GM23338 (cell line): ENCODE data around the gene HTD2. TPM values are rescaled to one million over a fixed set of nuclear protein-coding genes. Genes with fewer than 3 reads are reported as not detected.

Source experiments
- ATAC-seq: fragments of 200-7000 bp; cut with Tn5 transposase; 3 replicates; pipeline ENCODE4 v1.9.1; 2020
- DNase-seq: peaks from one replicate; pipeline ENCODE4 v3.0.0-alpha.2; 2015; ENCODE audit warnings: low spot score
- H2AFZ ChIP-seq: fragments of 200-600 bp; sonication (generic); 2 replicates; pipeline ENCODE4 v1.8.0; 2016; ENCODE audit warnings: antibody characterized with exemption, mild to moderate bottlenecking, moderate library complexity
- H3F3A ChIP-seq: fragments of 200-600 bp; sonication (generic); replicated peaks from 2 replicates; pipeline ENCODE4 v1.8.0; 2017; ENCODE audit warnings: antibody characterized with exemption, mixed run types, low read depth
- H3K27ac ChIP-seq: fragments of 200-600 bp; sonication (generic); 2 replicates; pipeline ENCODE4 v1.6.1; 2016; ENCODE audit warnings: low read depth
- H3K27me3 ChIP-seq: fragments of 200-600 bp; sonication (generic); 2 replicates; pipeline ENCODE4 v1.8.0; 2016; ENCODE audit warnings: mild to moderate bottlenecking, mixed run types, moderate library complexity; ENCODE audit not compliant: insufficient read depth
- H3K36me3 ChIP-seq: fragments of 200-600 bp; sonication (generic); 2 replicates; pipeline ENCODE4 v1.8.0; 2016; ENCODE audit warnings: mild to moderate bottlenecking; ENCODE audit not compliant: insufficient read depth
- H3K4me1 ChIP-seq: fragments of 200-600 bp; sonication (generic); 2 replicates; pipeline ENCODE4 v1.8.0; 2016; ENCODE audit warnings: mild to moderate bottlenecking, moderate library complexity; ENCODE audit not compliant: insufficient read depth
- H3K4me2 ChIP-seq: fragments of 200-600 bp; sonication (generic); 2 replicates; pipeline ENCODE4 v1.7.1; 2017; ENCODE audit warnings: mixed run types
- H3K4me3 ChIP-seq: fragments of 200-600 bp; sonication (generic); 2 replicates; pipeline ENCODE4 v1.6.1; 2016; ENCODE audit warnings: mixed run types
- H3K79me2 ChIP-seq: fragments of 200-600 bp; sonication (generic); replicated peaks from 2 replicates; pipeline ENCODE4 v1.8.0; 2017; ENCODE audit warnings: mild to moderate bottlenecking; ENCODE audit not compliant: insufficient read depth
- H3K9me2 ChIP-seq: fragments of 200-600 bp; sonication (generic); 2 replicates; pipeline ENCODE4 v1.8.0; 2017; ENCODE audit not compliant: insufficient read depth
- H4K20me1 ChIP-seq: fragments of 200-600 bp; sonication (generic); replicated peaks from 2 replicates; pipeline ENCODE4 v1.8.0; 2017; ENCODE audit warnings: mild to moderate bottlenecking; ENCODE audit not compliant: insufficient read depth
- H3K27ac Mint-ChIP-seq: 2 replicates; pipeline ENCODE4 v1.8.0; 2020; ENCODE audit warnings: inconsistent platforms, mild to moderate bottlenecking, moderate library complexity, mixed read lengths
- H3K27me3 Mint-ChIP-seq: 3 replicates; pipeline ENCODE4 v1.8.0; 2022; ENCODE audit warnings: low read depth, mild to moderate bottlenecking, moderate library complexity, mixed read lengths, inconsistent platforms; ENCODE audit not compliant: insufficient read depth, poor library complexity
- H3K36me3 Mint-ChIP-seq: 3 replicates; pipeline ENCODE4 v1.8.0; 2021; ENCODE audit warnings: low read depth, mild to moderate bottlenecking, inconsistent platforms, moderate library complexity, mixed read lengths
- H3K4me1 Mint-ChIP-seq: 3 replicates; pipeline ENCODE4 v1.8.0; 2020; ENCODE audit warnings: mild to moderate bottlenecking, inconsistent platforms, mixed read lengths
- H3K4me3 Mint-ChIP-seq: 3 replicates; pipeline ENCODE4 v1.8.0; 2021; ENCODE audit warnings: moderate library complexity, mild to moderate bottlenecking, inconsistent platforms, mixed read lengths
- H3K9me3 Mint-ChIP-seq: 3 replicates; pipeline ENCODE4 v1.8.0; 2020; ENCODE audit warnings: moderate library complexity, mild to moderate bottlenecking, inconsistent platforms, mixed read lengths
- CREB1 ChIP-seq: fragments of 250-450 bp; sonication (Bioruptor Pico); IDR thresholded peaks from 2 replicates; pipeline ENCODE4 v1.5.0; 2020; ENCODE audit warnings: low read depth, mild to moderate bottlenecking, moderate library complexity
- CTCF ChIP-seq, 2 experiments: fragments of 200-600 bp in 1 of 2; sonication (generic) in 1 of 2; conservative IDR thresholded peaks; 2 replicates each; pipeline versions ENCODE4 v1.5.1 to v1.6.1; 2016 to 2017; ENCODE audit warnings: antibody characterized with exemption in 2 of 2, low read depth in 2 of 2, mild to moderate bottlenecking in 2 of 2, moderate library complexity in 1 of 2
- ETS1 ChIP-seq: IDR thresholded peaks from 2 replicates; pipeline ENCODE4 v1.6.1; 2016; ENCODE audit warnings: antibody characterized with exemption
- EZH2 ChIP-seq: fragments of 200-600 bp; sonication (generic); IDR thresholded peaks from one replicate; pipeline ENCODE4 v1.8.0; 2017; ENCODE audit warnings: antibody characterized with exemption, mild to moderate bottlenecking, low read depth; ENCODE audit not compliant: unreplicated experiment
- EZH2phosphoT487 ChIP-seq: fragments of 200-600 bp; sonication (generic); IDR thresholded peaks from one replicate; pipeline ENCODE4 v1.8.1; 2018; ENCODE audit warnings: antibody characterized with exemption; ENCODE audit not compliant: unreplicated experiment
- JUNB ChIP-seq: IDR thresholded peaks from one replicate; pipeline ENCODE4 v1.6.1; 2016; ENCODE audit warnings: antibody characterized with exemption; ENCODE audit not compliant: unreplicated experiment
- NANOG ChIP-seq: IDR thresholded peaks from 2 replicates; pipeline ENCODE4 v1.6.1; 2016; ENCODE audit warnings: antibody characterized with exemption, borderline replicate concordance
- POLR2AphosphoS5 ChIP-seq: IDR thresholded peaks from 2 replicates; pipeline ENCODE4 v1.6.1; 2016; ENCODE audit warnings: antibody characterized with exemption, low read depth
- REST ChIP-seq: IDR thresholded peaks from one replicate; pipeline ENCODE4 v1.6.1; 2018; ENCODE audit warnings: antibody characterized with exemption; ENCODE audit not compliant: unreplicated experiment
- STAT1 ChIP-seq: IDR thresholded peaks from one replicate; pipeline ENCODE4 v1.6.1; 2016; ENCODE audit warnings: antibody characterized with exemption; ENCODE audit not compliant: unreplicated experiment
- ZNF114 ChIP-seq: fragments of 250-450 bp; sonication (Bioruptor Pico); IDR thresholded peaks from 2 replicates; pipeline ENCODE4 v1.5.0; 2020; ENCODE audit warnings: mild to moderate bottlenecking, moderate library complexity
- ZNF331 ChIP-seq: fragments of 250-450 bp; sonication (Bioruptor Pico); IDR thresholded peaks from 2 replicates; pipeline ENCODE4 v1.5.0; 2020; ENCODE audit warnings: low read depth, mild to moderate bottlenecking, moderate library complexity
- ZNF462 ChIP-seq: fragments of 250-450 bp; sonication (Bioruptor Pico); IDR thresholded peaks from 2 replicates; pipeline ENCODE4 v1.5.0; 2020; ENCODE audit warnings: mild to moderate bottlenecking, moderate library complexity
- polyA plus RNA-seq: library from polyadenylated mRNA; unstranded; fragments of >200 nt; fragmentation: Nextera tagmentation; extraction: Ambion mirVana; gene quantifications from 2 replicates; pipeline ENCODE4 v1.2.1, GENCODE V29; 2016
- total RNA-seq: library from RNA; depleted of rRNA; stranded (reverse); fragments of >200 nt; shearing (Covaris generic); gene quantifications from 2 replicates; pipeline ENCODE4 v1.2.3, GENCODE V29; 2014

Gene HTD2
- total and polyA plus RNA-seq, 2 experiments from 2014 or later: 19.3 to 24.2 TPM

- Histone ChIP-seq H3K4me1 (peaks cover 24% of the 10 kb centered on the region), H3K36me3 (no peaks in the 10 kb centered on the region), H3K79me2 (no peaks in the 10 kb centered on the region), H3K4me2 (no peak overlapping the region), H4K20me1 (no peaks in the 10 kb centered on the region; the same call in 1 of the 2 replicates), H3F3A (0 out of 2 replicates have a peak, but pooled peaks cover 5% of the 10 kb centered on the region), H3K4me3 (no peak overlapping the region), H3K27me3 (no peaks in the 10 kb centered on the region), H3K9me2 (no peaks in the 10 kb centered on the region), H3K27ac (peak overlapping the region; percentile 40; the same call in 1 of the 2 replicates), H2AFZ (no peak overlapping the region)
- peaks cover 2% of the 10 kb centered on the region; the same call in 2 of the 3 replicates for H3K36me3 Mint-ChIP-seq
- ATAC-seq: no peak
- no peak for DNase-seq
- H3K27me3 Mint-ChIP-seq: peaks cover 10% of the 10 kb centered on the region
- no peaks in the 10 kb centered on the region for H3K9me3 Mint-ChIP-seq
- H3K4me1 Mint-ChIP-seq: peaks cover 30% of the 10 kb centered on the region
- no peak overlapping the region for H3K27ac Mint-ChIP-seq
- no peak for TF ChIP-seq CREB1 (CRISPR knock-in tag)
- no peak for TF ChIP-seq JUNB
- no peak for TF ChIP-seq NANOG
- TF ChIP-seq POLR2AphosphoS5: no peak
- TF ChIP-seq ZNF114 (CRISPR knock-in tag): no peak
- no peak for TF ChIP-seq EZH2
- no peak for TF ChIP-seq ZNF331 (CRISPR knock-in tag)
- no peak for TF ChIP-seq REST
- no peak for TF ChIP-seq CTCF (conservative IDR thresholded peaks at IDR 0.05; ENCODE audit: low read depth in 2 of 2)
- no peak for TF ChIP-seq EZH2phosphoT487
- TF ChIP-seq STAT1: no peak
- TF ChIP-seq ZNF462 (CRISPR knock-in tag): no peak
- no peak for TF ChIP-seq ETS1
- H3K4me3 Mint-ChIP-seq: no peak overlapping the region
Measured at GRCh38 chr3:58325525-58325992, 19.2 kb downstream of the HTD2 start.
